HPDE6-E6E7 (cell line): ENCODE data around the gene REV3L.
"Not testable (repeated sequence)": the region's sequence is repeated elsewhere in the genome, so short reads cannot be mapped to it uniquely, and the experiment has no call there.

ENCODE experiments used
- DNase-seq: peaks from one replicate; pipeline ENCODE4 v3.0.0; 2011; ENCODE audit warnings: missing footprints; ENCODE audit errors: extremely low spot score

Gene REV3L

DNA sequence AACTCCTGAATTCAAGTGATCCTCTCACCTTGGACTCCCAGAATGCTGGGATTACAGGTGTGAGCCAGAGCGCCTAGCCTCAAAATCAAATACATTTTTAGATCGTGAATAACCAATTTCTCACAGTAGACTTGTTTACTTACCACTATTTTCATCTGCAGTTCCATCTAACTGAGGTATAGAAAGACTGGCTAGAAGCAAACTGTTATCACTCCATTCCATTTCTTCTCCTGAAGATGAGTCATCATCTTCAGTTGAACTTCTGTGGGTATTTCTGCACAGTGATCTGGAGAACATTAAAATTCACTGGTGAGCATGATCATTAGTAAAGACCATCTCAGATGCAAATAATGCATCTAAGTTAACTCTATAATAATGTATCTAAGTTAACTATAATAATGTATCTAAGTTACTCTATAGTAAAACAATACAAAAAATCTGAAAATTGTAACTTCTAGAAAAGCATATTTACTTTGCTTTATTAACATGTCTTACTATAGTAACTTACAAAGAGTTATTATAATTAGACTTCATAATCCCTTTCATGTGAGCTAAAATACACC is 105.4 kb downstream of the REV3L start:
- DNase-seq: no peak

DNA sequence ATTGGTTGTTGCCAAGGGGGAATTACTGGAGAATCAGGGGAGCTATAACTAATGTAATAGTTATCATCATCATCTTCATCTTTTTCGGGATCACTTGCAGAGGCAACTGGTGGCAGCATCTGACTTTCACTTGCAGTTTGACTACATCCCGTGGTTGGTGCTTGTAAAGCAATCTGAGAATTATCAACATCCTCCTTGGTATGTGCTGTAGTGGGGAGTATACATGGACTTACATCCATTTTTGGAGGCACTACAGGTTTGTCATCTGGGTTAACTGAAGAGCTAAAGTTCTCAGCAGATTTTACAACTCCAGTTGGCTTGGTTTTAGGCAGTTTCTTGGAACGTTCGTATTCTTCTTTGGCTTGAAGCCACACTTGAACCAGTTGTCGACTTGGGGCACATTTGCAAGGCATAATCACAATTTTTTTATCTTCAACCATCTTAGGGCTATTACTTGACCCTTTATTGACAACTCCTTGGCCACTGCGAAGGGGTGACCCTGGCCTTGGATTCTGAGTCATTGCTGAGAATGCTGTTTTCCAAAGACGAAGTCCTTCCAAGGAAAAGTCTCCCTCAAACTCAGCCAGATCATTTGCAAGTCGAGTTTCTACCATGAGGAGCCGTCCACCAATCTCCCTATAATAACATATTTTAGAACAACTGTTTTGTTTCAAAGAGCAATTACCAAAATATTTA is 115.5 kb downstream of the REV3L start:
- DNase-seq: no peak

DNA sequence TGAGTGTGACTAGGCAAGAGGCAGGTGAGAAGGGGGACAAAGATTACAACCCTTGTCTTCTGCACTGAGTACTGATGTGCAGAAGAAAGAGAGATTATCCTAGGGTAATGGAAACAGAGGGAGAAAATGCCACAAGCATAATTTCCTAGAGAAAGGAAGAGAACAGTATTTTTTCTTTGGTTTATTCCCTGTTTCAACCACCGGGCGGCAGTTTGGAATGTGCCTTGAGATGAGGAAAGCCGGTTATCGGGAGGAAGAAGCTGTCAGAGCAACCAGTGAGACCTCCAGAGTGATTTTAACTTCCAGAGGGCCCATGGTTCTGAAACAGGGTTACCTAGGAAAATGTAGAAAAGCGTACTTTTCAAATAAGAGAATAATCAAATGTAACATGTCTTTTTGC is 121.4 kb downstream of the REV3L start:
- DNase-seq: peak; percentile 7

DNA sequence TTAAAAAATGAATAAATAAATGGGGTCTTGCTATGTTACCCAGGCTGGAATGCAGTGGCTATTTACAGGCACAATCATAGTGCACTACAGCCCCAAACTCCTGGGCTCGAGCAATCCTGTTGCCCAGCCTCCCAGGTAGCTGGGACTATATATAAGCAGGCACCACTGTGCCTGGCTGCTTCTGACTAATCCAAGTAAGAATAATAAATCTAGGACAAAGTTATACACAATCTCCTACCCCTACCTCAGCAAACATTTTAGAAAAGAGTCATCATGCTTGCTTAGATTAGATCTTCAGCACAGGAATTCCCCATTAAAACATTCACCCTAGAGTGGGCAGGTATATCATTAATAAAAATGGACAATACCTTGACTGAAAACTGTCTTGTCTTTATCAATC is 124.6 kb downstream of the REV3L start:
- DNase-seq: no peak

DNA sequence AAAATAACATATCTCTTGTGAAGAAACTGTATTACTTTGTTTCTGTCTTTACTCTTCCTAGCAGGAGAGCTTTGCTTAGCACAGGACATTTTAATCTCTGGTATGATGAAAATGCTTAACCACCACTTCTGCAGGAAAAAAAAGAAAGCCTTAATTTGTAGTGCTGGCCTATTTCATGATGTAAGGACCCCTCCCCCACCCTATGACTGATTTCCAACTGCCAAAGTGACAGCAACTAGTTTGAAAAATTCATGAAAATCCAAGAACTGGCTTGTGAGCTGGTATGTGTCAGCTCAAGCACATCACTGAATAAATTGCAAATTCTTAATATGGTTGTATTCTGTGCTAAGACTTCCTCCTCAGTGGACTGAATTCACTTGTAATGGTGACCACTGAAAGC is 125.3 kb downstream of the REV3L start:
- no peak for DNase-seq

DNA sequence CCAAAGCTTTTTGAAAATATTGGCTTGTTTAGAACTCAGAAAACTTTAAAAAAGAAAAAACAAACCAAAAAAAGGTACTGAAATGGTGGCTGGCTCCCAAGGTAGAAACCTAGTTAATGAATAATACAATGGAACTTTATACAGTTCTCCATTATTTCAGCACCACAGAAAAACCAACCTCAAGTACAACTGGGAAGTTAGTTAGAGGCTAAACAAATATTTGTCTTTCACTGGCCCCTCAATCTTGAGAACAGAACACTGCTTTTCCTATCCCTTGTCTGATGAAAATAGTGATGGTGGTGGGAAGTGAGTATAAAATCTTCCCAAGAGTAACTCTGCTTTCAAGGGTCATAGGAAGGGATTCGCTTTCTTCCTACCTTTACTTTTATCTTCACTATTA is 126.5 kb downstream of the REV3L start:
- DNase-seq: no peak

DNA sequence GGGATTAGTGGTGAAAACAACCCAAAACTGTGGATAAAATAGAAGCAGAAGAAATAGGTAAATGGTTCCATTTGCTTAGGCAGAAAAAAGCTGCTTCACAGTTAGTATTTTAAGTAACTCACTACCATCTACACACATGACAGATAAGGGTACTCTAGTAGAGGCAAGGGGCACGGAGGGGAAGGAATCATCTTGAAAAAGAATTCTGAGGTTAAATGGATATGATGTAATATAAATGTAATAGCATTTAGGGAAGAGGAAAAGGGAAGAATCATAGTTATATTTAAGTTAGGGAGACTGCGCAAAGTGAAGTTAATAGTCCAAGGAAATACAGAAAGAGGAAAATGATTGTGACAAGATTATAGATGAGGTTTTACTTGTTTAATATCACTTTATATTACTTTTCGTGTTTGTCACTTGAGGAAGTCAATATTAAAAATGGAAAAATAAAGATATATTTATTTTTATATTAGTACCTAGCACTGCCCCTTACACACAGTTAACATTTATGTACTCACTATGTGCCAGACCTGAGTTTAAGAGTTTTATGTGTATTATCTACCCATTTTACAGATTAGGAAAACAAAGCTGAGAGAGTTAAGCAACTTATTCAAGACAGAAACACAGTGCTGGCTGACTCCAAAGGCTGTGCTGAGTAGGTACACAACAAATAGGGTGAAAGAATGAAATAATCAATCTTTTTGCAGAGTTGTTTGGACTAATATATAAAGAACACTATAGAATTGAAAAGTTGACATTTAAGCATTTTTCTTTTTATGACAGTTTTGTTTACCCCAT is 128.1 kb downstream of the REV3L start:
- DNase-seq: no peak

DNA sequence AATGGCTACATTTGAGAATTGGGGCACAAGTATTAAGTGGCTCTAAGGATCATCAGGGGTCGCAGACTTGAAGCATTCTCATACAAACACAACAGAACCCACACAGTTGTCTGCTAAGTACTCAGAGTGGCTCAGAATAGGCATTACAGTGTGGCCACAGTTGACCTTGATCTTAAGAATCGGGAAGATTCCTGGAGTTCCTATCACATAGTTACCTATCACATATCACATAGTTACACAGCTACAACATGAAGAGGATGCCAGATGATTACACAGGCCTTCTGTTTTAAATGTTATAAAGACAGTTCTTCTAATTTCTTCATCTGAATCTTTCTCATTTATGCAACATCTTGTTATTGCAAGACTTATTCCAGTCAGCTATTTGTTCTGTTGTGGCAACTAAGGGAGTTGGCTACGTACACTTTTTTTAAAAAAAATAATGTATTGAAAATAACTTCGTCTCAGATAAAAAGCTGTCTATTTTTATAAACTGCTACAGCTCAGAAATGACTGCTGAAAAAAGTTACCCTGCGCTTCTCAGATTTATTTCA is 129.0 kb downstream of the REV3L start:
- DNase-seq: no peak

DNA sequence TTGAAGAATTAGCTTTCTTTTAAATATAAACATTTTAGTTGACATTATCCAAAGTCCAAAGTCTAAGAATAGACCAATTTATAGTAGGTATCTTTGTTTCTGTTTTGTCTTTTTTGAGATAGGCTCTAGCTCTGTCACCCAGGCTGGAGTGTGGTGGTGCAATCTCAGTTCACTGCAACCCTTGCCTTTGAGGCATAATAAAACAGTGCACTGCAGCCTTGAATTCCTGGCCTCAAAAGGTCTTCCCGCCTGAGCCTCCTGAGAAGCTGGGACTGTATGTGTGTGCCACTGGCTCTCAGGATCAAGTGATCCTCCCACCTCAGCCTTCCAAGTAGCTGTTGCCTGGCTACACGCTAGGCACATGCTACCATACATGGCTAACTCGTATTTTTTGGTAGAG is 135.4 kb downstream of the REV3L start:
- DNase-seq: no peak

DNA sequence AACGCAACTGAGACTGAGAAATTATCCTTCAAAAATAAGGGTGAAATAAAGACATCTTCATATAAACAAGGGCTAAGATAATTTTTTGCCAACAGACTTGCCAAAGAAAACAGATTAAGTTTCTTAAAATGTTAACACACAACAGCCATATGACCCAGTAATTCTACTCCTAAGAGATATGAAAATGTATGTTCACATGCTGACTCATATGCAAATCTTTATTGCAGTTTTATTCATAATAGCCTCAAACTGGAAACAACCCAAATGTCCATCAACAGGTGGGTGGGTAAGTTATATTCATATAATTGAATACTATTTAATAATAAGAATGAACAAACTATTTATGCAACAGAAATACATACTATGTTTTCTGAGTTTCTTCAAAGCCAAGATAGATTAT is 140.1 kb downstream of the REV3L start:
- no peak for DNase-seq

DNA sequence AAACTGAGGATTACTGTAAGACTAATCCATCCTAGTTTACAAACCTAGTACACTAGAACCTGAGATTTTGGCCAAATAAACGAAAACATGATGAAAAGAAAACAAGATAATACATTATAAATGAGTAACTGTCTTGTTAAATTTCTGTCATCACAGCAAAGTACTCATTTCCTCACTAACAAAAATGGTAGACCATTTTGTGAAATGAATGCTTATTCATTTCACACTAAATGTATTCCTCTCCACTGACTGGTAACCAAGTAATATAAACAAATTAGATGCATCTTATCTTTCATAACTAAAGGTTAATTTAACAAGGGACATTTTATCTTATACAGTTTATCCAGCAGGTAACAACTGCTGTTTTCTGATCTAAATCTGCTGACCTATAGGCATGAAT is 143.7 kb downstream of the REV3L start:
- no peak for DNase-seq

DNA sequence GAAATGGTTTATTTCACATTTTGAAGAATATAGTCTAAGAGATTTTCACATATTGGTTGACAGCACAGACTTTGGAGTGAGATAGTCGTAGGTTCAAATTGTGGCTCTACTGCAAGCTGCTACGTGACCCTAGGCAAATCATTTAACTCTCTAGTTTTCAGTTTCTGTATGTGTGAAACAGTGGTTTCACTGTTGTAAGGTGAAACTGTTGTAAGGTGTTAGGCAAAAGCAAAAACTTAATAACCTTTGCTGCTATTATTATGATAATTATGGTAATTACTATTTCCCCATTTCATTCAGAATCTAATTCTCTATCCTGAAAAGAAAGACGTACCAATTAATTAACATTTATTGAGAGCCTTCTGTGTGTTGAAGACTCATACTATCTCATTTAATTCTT is 144.2 kb downstream of the REV3L start:
- DNase-seq: no peak

DNA sequence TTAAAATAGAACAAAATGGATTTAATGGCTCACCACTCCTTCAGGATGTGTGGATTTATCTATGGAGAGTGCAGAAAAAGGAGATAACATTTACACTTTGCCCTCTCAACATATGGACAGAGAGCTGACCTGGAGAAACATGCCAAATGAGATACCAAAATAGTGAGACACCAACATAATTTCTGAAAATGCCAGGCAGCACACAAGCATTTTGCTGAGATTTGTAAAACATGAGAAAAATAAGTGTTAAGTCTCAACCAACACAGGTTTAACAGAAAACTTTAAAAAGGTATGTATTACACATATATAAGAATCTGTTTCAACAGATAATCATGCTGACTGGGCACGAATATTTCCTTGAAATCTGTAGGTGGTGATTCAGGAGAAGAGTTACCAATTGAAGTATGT is 145.2 kb downstream of the REV3L start:
- DNase-seq: no peak

DNA sequence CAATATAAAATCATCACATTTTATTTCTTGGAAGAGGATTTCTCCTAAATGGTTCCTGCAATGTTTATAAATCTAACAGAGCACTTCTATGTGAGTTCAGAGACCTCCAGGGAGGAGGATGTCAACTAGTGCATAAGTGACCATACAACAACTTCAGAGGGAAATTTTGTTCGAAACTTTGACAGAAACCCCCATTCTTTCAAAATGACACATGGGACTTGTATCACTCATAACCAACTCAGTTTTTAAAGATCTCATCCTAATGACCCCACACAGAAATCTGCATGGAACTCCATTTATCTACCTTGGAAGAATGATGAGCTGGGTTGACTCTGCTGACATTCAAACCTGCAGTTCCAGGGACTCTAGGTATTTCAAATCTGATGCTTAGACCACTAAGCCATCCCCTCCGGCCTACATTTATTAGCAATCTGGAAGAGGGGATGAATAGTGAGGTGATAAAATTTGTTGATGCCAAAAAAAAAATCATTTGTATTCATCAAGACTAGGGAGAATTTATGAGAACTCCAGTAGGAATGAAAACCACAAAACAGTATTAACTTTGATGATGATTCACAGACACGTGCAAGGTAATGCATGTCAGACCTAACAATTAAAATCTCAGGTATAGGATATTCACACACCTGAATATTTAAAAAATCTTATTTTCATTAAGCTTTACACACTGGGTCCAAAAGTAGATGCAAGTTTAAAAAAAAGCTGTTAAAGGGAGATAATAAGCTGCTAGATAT is 153.0 kb downstream of the REV3L start:
- no peak for DNase-seq

DNA sequence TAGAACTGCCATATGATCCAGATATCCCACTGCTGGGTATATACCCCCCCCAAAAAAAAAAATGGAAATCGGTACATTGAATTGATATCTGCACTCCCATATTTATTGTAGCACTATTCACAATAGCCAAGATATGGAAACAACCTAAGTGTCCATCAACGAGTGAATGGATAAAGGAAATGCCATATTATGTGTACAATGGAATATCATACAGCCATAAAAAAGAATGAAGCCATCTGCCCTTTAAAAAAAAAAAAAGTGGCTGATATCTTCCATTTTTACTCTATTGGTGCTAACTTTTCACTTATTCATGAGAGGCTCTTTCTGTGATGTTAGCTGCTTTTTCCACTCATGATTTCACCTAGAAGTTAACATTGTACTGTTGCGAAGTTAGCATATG is 156.5 kb downstream of the REV3L start:
- no peak for DNase-seq

DNA sequence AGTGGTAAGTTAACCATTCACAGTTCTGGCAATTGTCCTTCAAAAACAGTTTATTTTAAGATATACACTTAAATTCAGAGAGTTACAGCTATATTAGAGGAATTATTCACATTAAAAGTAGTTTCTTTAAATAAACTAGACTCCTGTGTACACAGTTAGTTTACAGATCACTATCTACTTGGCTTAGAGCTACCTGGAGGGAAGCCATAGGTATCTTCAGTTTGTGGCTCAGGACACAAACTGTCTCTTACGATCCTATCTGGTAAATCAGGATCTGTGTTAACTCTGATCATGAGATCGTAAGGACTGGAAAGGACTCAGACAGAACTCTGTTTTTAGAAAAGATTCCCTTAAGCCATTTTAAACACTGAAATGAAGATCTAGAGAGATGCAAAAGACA is 160.9 kb downstream of the REV3L start:
- DNase-seq: no peak

DNA sequence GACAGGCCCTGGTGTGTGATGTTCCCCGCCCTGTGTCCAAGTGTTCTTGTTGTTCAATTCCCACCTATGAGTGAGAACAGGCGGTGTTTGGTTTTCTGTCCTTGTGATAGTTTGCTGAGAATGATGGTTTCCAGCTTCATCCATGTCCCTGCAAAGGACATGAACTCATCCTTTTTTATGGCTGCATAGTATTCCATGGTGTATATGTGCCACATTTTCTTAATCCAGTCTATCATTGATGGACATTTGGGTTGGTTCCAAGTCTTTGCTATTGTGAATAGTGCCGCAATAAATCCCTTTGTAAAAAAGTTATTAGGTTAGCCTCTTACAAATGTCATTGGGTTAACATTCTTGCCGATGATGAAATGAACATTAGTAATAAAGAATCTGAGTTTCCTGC is 175.1 kb downstream of the REV3L start:
- DNase-seq: not testable (repeated sequence)

DNA sequence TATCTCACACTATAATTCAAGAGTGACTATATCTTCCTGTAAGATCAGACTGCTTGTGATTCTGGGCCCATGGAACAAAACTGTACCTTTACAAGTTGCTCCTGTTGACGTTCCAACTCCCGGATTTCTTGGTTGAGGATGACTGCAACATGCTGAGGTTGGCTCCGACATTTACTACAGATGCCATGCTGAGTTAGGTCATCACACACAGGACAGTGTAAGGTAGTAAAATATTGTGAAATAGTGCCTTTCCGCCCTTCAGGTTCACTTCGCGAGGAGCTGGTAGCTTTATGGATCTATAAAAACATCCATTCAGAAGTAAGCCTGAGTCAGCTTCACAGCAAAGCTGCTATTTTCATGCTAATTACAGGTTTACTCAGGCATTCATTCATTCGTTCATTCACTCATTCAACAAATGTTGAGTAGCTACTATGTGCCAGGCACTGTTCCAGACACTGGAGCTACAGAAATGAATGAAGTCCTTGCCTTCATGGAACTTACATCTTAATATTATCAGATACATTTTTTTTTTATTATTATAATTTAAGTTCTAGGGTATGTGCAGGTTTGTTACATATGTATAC is 175.7 kb downstream of the REV3L start:
- no peak for DNase-seq

DNA sequence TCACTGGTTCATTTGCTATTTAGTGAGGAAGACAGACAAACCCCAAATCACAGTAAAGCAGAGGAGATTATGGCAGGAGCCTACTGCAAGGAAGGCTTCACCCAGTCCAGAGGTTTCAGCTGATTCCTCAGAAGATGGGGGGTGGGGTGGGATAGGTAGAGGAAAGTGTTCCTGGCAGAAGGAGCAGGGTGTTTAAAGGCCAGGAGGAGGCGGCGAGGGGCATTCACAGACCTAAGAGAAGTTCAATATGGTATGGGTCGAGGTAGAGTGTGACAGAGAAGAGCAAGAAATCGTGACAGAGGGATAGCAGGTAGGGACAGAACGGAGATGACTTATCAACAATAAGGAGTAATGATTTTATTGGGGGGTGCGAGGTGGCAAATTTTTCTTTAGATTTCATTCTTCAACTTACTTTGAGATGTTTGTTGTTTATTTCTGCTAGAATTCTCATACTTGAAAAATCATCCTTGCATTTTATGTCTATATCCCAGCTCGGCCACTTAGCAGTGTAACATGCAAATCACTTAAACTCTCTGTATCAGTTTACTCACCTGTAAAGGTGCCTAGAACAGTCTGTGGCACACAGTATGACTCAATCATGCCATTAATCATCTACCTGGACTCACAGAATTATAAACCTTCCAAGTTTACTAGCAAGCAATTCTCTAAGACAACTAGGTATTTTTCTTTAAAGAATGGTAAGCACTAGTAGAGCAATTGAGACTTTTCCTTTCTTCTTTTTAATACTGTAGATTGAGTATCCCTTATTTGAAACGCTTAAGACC is 176.7 kb downstream of the REV3L start:
- peak; percentile 4 for DNase-seq

DNA sequence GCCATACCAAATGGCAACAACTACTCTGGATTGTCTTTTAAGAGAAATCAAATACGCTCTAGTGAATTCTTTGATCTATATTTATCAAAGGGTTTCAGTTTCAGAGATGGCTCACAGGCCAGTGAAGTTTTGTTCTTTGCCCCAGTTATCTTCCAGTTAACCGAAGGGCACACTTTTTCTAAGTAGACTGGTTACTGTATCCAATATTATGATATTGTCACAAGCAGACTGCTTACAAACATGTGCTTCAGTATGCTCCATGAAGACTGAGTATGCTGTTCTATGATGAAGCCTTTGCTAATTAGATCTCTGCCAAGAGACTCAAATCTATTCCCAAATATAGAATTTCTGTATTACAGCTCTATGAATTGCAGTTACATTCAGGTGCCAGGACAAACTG is 181.1 kb downstream of the REV3L start:
- no peak for DNase-seq
